C4-2B (cell line): Measurements from ENCODE around the gene PRKCE.

ENCODE experiments used
- H3K27ac ChIP-seq: fragments of 450-650 bp; 2 replicates; pipeline ENCODE4 v1.5.1; 2017
- ZFX ChIP-seq: fragments of 450-650 bp; IDR thresholded peaks from 2 replicates; pipeline ENCODE4 v1.6.1; 2017
- TF ChIP-seq, protein P1 (sequence below): fragments of 450-650 bp; conservative IDR thresholded peaks from 2 replicates; pipeline ENCODE4 v1.5.1; 2017; ENCODE audit warnings: mild to moderate bottlenecking

The PRKCE gene

DNA sequence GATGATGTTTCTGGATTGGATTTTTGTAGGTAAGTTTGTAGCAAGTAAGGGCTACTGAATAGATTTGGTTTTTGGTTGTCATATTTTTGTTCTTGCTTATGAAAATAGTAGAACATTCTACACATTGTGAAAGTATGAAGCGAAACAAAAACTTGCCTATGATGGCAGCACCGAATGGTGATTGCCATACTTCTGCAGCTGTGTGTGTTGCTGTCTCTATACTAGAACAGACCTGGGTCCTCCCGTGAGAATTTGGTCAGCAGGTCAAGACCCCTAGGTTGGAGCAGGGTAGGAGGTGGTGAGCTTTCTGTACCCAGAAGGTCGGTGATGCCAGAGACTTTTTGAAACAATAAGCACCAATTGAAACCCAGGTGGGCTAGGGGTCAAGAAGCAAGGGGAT is 322.6 kb downstream of the PRKCE start:
- no peak overlapping the region for H3K27ac ChIP-seq
- TF ChIP-seq ZFX = no peak
- TF ChIP-seq, protein P1, sequence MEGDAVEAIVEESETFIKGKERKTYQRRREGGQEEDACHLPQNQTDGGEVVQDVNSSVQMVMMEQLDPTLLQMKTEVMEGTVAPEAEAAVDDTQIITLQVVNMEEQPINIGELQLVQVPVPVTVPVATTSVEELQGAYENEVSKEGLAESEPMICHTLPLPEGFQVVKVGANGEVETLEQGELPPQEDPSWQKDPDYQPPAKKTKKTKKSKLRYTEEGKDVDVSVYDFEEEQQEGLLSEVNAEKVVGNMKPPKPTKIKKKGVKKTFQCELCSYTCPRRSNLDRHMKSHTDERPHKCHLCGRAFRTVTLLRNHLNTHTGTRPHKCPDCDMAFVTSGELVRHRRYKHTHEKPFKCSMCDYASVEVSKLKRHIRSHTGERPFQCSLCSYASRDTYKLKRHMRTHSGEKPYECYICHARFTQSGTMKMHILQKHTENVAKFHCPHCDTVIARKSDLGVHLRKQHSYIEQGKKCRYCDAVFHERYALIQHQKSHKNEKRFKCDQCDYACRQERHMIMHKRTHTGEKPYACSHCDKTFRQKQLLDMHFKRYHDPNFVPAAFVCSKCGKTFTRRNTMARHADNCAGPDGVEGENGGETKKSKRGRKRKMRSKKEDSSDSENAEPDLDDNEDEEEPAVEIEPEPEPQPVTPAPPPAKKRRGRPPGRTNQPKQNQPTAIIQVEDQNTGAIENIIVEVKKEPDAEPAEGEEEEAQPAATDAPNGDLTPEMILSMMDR = no peak

DNA sequence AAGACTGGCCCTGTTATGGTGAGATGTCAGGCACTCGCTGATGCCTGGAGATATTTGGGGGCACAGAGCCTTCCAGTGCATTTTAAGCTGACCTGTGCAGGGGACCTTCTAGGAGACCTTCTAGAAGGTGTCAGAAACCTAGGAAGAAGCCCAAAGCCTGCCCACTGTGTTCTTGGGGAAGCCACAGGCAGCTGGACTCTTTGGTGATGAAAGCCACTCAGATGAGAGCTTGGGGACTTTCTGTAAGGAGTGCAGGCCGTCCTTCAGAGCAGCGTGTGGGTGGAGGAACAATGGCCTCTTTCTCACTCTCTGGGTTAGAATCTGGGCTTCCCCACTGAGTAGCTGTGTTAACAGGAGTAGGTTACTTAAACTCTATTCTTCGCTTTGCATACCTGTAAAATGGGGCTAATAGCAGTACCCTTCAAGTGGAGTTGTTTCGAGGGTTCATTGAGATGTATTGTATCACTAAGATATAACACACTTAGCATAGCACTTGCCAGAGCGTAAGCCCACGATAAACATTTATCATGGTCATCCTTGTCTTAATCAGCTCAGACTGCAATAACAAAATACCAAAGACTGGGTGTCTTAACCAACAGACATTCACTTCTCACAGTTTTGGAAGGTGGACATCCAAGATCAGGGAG is 323.4 kb downstream of the PRKCE start:
- no peak overlapping the region for H3K27ac ChIP-seq
- TF ChIP-seq ZFX = no peak
- TF ChIP-seq, protein P1 = no peak

DNA sequence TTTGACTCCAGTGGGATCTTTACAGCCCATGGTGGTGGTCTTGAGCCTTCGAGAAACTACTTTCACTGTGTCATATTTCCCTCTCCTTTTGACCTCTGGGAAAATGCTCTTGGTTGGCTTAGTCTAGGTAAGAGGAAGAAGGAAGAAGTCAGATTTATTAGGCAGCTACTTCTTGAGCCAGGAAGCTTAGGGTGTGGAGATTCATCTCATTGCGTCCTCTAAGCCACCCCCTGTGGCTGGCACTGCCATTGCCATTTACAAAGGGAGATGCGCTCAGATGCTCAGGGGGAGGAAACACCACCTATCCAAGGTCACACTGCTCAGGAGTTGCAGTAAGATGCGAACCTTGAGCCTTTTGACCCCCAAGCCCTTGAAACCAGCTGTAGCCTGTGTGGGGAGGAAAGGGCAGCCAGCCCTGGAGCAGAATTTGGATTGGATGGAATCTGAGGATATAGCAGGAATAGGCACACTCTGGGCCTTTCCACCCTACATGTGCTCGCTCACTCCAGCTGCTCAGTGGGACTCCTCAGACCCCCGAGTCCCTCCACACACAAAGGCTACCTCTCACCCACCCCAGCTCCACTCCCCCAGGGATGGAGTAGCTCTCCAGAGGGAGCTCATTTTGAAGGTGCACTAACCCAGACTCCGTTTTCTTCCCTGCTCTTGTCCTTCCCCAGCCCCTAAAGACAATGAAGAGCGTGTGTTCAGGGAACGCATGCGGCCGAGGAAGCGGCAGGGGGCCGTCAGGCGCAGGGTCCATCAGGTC is 324.5 kb downstream of the PRKCE start:
- no peak overlapping the region for H3K27ac ChIP-seq
- no peak for TF ChIP-seq ZFX
- TF ChIP-seq, protein P1 = no peak

DNA sequence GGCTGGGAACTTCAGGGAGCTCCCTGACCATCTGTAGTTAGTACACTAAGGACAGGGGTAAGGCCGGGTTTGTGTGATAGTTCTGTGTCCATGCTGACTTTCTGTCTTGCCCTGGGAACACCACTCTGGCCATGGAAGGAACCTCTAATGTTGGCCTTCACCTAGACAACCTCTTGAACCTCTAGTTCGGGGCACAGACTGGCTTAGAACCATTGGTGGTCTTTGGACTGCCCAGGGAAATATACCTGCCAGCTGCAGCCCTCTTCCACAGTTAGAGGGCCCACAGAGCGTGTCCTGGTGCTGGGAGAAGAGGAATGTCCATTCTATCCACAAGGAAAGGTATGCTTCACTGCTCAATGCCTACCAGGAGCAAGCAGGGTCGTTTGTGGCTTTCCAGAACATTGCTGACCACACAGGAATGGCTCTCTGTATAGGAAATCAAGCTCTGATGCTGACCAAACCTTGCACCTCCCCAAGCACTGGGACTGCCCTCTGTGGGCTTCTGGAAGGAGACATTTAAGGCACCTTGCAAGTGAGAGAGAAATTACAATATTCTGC is 326.9 kb downstream of the PRKCE start:
- H3K27ac ChIP-seq = no peak overlapping the region
- TF ChIP-seq, protein P1 = no peak

DNA sequence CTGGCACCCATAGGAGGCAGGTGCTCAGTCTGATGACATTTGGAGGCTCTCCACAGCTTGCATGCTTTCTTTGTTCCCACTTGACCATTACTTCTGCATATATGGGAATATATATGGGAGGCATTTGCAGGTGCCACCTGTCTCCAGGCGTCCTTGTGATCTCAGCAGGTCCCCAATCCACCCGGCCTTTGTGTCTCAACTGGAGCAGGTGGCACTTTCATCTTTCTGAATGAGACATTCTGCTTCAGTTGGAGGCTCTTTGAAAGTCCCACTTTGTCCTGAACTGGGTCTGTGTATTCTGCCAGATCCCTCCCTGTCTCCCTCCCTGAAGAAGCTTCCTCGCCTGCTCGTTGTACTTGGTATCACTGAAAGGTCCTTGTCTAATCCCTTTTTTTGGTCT is 327.6 kb downstream of the PRKCE start:
- no peak for TF ChIP-seq ZFX
- TF ChIP-seq, protein P1 = no peak
- no peak overlapping the region for H3K27ac ChIP-seq

DNA sequence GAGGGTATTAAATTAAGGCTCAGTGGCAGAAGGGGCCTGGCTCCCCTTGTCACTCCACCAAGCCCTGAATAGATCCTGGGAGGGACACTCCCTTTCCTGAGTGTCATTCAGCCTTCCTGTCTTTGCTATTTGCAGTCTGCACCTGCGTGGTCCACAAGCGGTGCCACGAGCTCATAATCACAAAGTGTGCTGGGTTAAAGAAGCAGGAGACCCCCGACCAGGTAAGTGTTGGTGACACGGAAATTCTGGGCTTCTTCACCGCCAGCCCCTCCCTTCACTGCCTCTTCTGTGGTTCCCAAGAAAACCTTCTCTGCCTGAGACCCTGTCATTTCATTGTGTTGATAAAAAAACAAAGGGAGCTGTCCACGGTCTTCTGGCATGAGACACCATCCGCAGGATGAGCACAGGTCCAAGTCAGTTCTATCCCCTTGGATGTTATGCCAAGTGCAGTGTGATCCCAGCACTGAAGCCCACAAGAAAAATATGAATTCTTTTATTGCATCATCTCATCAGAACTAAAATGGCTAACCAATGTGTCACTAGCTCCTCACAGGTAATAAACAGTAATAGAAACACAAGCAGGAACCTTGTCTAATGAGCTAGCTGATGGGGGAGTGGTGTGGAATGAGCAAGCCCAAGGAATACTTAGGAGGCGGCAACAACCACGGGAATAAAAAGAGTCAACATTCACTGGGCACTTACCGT is 328.8 kb downstream of the PRKCE start:
- TF ChIP-seq ZFX = no peak
- TF ChIP-seq, protein P1 = no peak
- no peak overlapping the region for H3K27ac ChIP-seq
